Parietal lobe (tissue), 2 donors: ENCODE results near the gene SCAF4. TPM values are rescaled to one million over a fixed set of nuclear protein-coding genes. Genes with fewer than 3 reads are reported as not detected.

Experiments used
- small RNA-seq: library from RNA; depleted of rRNA; stranded (forward); fragments of <200 nt; gene quantifications from one replicate; pipeline ENCODE3, GENCODE V24; 2014; ENCODE audit warnings: low replicate concordance
- total RNA-seq: library from RNA; depleted of rRNA; stranded (reverse); fragments of >200 nt; gene quantifications from one replicate; pipeline ENCODE4 v1.2.3, GENCODE V29; 2014

Gene SCAF4
- total RNA-seq: 24.4 TPM

GRCh38 chr21:31731857-31732596, at the start of gene SCAF4:
TSS of gene SCAF4 (minus strand) at chr21:31732118. CDS start at chr21:31731692, 426 bp downstream.

GRCh38 chr21:31659536-31660258, 72.2 kb downstream of the SCAF4 start, which contains the start of gene SOD1:
TSS of gene SOD1 (plus strand) at chr21:31659693. CDS start at chr21:31659770, 77 bp downstream.

Small RNAs within 50 kb of the gene (small RNA-seq; reads per million reads assigned to genes)
- not detected for gene RF01241

Other genes with a start within 250 kb of the SCAF4 start
- 82.3 TPM for gene SOD1, start 72.4 kb downstream of the SCAF4 start, total RNA-seq
- 13.1 TPM for gene HUNK, start 140.9 kb upstream of the SCAF4 start, total RNA-seq